Placental pericyte (primary cell): ENCODE results near the gene SPO11. TPM values are rescaled to one million over a fixed set of nuclear protein-coding genes. Genes with fewer than 3 reads are reported as not detected.

ENCODE experiments used
- small RNA-seq: library from RNA; depleted of rRNA; stranded (forward); fragments of <200 nt; gene quantifications from one replicate; pipeline ENCODE3, GENCODE V24; 2012; ENCODE audit warnings: low replicate concordance
- total RNA-seq: library from RNA; depleted of rRNA; stranded (reverse); fragments of >200 nt; gene quantifications from 2 replicates; pipeline ENCODE4 v1.2.3, GENCODE V29; 2012

SPO11 gene
- not detected in 2 replicates for total RNA-seq

GRCh38 chr20:57329608-57330221 is at the start of gene SPO11:
TSS of gene SPO11 (plus strand) at chr20:57329803. CDS start at chr20:57329868, 65 bp downstream.

GRCh38 chr20:57351042-57351783 is 21.6 kb downstream of the SPO11 start, which contains the start of gene RAE1:
TSS of gene RAE1 (plus strand) at chr20:57351255. CDS start at chr20:57354039, 2,784 bp downstream.

GRCh38 chr20:57390604-57391438 is 61.2 kb downstream of the SPO11 start, which contains the start of gene RBM38:
TSS of gene RBM38 (plus strand) at chr20:57391396. CDS start at chr20:57391582, 186 bp downstream.

Small RNA genes within 50 kb of the gene (small RNA-seq; reads per million reads assigned to genes)
- gene MIR4325 (not detected), gene RF00019 (not detected), gene RPL39P39 (not detected)

Other genes with a start within 250 kb of the SPO11 start
- gene BMP7, start 63.2 kb upstream of the SPO11 start, total RNA-seq: not detected in 2 replicates
- gene RAE1, start 21.5 kb downstream of the SPO11 start, total RNA-seq: 29.6 and 56.7 TPM in 2 replicates
- gene RBM38, start 61.6 kb downstream of the SPO11 start, total RNA-seq: 7.0 and 11.7 TPM in 2 replicates
- under 0.01 TPM in 1 of 2 replicates, not detected in the other for gene CTCFL, start 195.3 kb downstream of the SPO11 start, total RNA-seq
- not detected in 2 replicates for gene PCK1, start 231.3 kb downstream of the SPO11 start, total RNA-seq